ENCODE data around the gene SIT1.
A peak's percentile ranks its signal among the peaks of the same experiment; 100 is the strongest.

SIT1 gene

GRCh38 chr9:35664531-35665470 is 14.1 kb upstream of the SIT1 start, which contains the start of gene ARHGEF39 (continued):
- no peak for TF ChIP-seq PRDM2 (tag by site-specific recombination; IDR thresholded peaks at IDR 0.05; ENCODE audit: borderline replicate concordance)
- no peak for TF ChIP-seq ZNF37A (tag by site-specific recombination; IDR thresholded peaks at IDR 0.05)
- peak; percentile 85 for TF ChIP-seq ZNF600 (tag by site-specific recombination; IDR thresholded peaks at IDR 0.05)
- no peak for TF ChIP-seq ZNF654 (tag by site-specific recombination; IDR thresholded peaks at IDR 0.05; ENCODE audit: low read depth)
- no peak for TF ChIP-seq ZNF416 (tag by site-specific recombination; IDR thresholded peaks at IDR 0.05)
- no peak for TF ChIP-seq ZNF132 (tag by site-specific recombination; IDR thresholded peaks at IDR 0.05; ENCODE audit: borderline replicate concordance)
- no peak for TF ChIP-seq ZNF792 (tag by site-specific recombination; IDR thresholded peaks at IDR 0.05)
- no peak for TF ChIP-seq ZNF184 (tag by site-specific recombination; IDR thresholded peaks at IDR 0.05)
- no peak; the same call in 1 of the 2 replicates for TF ChIP-seq KLF10 (tag by site-specific recombination; IDR thresholded peaks at IDR 0.05)
- TF ChIP-seq ZNF157 (tag by site-specific recombination; IDR thresholded peaks at IDR 0.05) = no peak
- TF ChIP-seq MZF1 (tag by site-specific recombination; IDR thresholded peaks at IDR 0.05; ENCODE audit: borderline replicate concordance) = no peak
- peak; percentile 60 for TF ChIP-seq KLF9 (tag by site-specific recombination; IDR thresholded peaks at IDR 0.05; ENCODE audit: low read depth)
- no peak for TF ChIP-seq ZNF555 (tag by site-specific recombination; conservative IDR thresholded peaks at IDR 0.05)
- TF ChIP-seq ZSCAN5A (tag by site-specific recombination; IDR thresholded peaks at IDR 0.05) = no peak
- TF ChIP-seq GLI2 (tag by site-specific recombination; IDR thresholded peaks at IDR 0.05; ENCODE audit: borderline replicate concordance, low read depth) = no peak
- TF ChIP-seq ZNF571 (tag by site-specific recombination; IDR thresholded peaks at IDR 0.05) = no peak
- no peak for TF ChIP-seq ZNF664 (tag by site-specific recombination; IDR thresholded peaks at IDR 0.05)
- TF ChIP-seq ZBTB10 (tag by site-specific recombination; IDR thresholded peaks at IDR 0.05) = no peak
- TF ChIP-seq ZNF510 (tag by site-specific recombination; IDR thresholded peaks at IDR 0.05; ENCODE audit: insufficient replicate concordance) = no peak
- no peak for TF ChIP-seq ZBTB49 (tag by site-specific recombination; IDR thresholded peaks at IDR 0.05; ENCODE audit: low read depth)
- TF ChIP-seq ZNF239 (tag by site-specific recombination; IDR thresholded peaks at IDR 0.05) = no peak
- TF ChIP-seq ZNF624 (tag by site-specific recombination; IDR thresholded peaks at IDR 0.05) = no peak
- no peak for TF ChIP-seq ZNF596 (tag by site-specific recombination; IDR thresholded peaks at IDR 0.05)
- peak; percentile 29; the same call in 1 of the 2 replicates for TF ChIP-seq ELK4 (IDR thresholded peaks at IDR 0.05; ENCODE audit: borderline replicate concordance, low read depth, low read length)
- no peak for TF ChIP-seq SALL2 (tag by site-specific recombination; IDR thresholded peaks at IDR 0.05; ENCODE audit: borderline replicate concordance)
- no peak for TF ChIP-seq ZNF324 (tag by site-specific recombination; IDR thresholded peaks at IDR 0.05)
